H1 (cell line): ENCODE data around the gene MAK. TPM values are rescaled to one million over a fixed set of nuclear protein-coding genes. Genes with fewer than 3 reads are reported as not detected.

Experiments used
- ATF3 ChIP-seq: IDR thresholded peaks from 2 replicates; pipeline ENCODE4 v1.6.1; 2011; ENCODE audit warnings: low read depth, mild to moderate bottlenecking, low read length; ENCODE audit not compliant: insufficient read depth
- CBX8 ChIP-seq: fragments of 300-800, 300-1000 bp; sonication (generic); IDR thresholded peaks from 2 replicates; pipeline ENCODE4 v1.7.1; 2016; ENCODE audit warnings: low read depth, low read length, borderline replicate concordance
- JUN ChIP-seq: IDR thresholded peaks from 2 replicates; pipeline ENCODE4 v1.6.1; 2011; ENCODE audit warnings: low read depth, mild to moderate bottlenecking, improper control_type of control experiment, low read length
- RFX5 ChIP-seq: IDR thresholded peaks from 2 replicates; pipeline ENCODE4 v1.6.1; 2011; ENCODE audit warnings: low read depth, low read length, improper control_type of control experiment, borderline replicate concordance
- SIX5 ChIP-seq: IDR thresholded peaks from 2 replicates; pipeline ENCODE4 v1.6.1; 2011; ENCODE audit warnings: mild to moderate bottlenecking, low read depth, low read length
- TBP ChIP-seq: IDR thresholded peaks from 2 replicates; pipeline ENCODE4 v1.6.1; 2011; ENCODE audit warnings: low read depth, low read length, improper control_type of control experiment
- polyA plus RNA-seq, 7 experiments: library from polyadenylated mRNA; depleted of rRNA in 3 of 7; stranded (reverse) in 5 of 7; unstranded in 2 of 7; fragments of >200 nt in 5 of 7; fragments of 200-250 nt in 2 of 7; gene quantifications; 1 replicate in 5 of 7; 2 replicates in 1 of 7; 4 replicates in 1 of 7; pipeline versions ENCODE4 v1.2.1 to v1.2.3, GENCODE V29; 2011 to 2013; ENCODE audit warnings: missing spikeins in 2 of 7, mixed read lengths in 2 of 7
- total RNA-seq: library from RNA; stranded (reverse); fragmentation: NEBNext Ultra II Directional; extraction: Animal tissue kit (Norgen Biotek cat#: 25700); gene quantifications from 2 replicates; pipeline ENCODE4 v1.2.1, GENCODE V29; 2021

MAK gene
- total and polyA plus RNA-seq, 2 of the 8 experiments (the other 6 are each of a cell fraction or from before 2014, with no cell fraction given), result 0.08 to 0.37 TPM

- TF ChIP-seq CBX8, result no peak
- TF ChIP-seq TBP, result no peak
- no peak for TF ChIP-seq ATF3
- no peak for TF ChIP-seq SIX5
- TF ChIP-seq RFX5, result no peak
- TF ChIP-seq JUN, result no peak
- TF ChIP-seq, all 59 proteins: peak for 0
Measured at GRCh38 chr6:10824819-10825218, 13.5 kb downstream of the MAK start (continued).
